CD4-positive, alpha-beta T cell treated with Interleukin-21 for 1 hour (primary cell): ENCODE results near the gene MAP4K1.
A peak's percentile ranks its signal among the peaks of the same experiment; 100 is the strongest.
"Not testable (repeated sequence)": the region's sequence is repeated elsewhere in the genome, so short reads cannot be mapped to it uniquely, and the experiment has no call there.

Source experiments
- DNase-seq: peaks from one replicate; pipeline ENCODE4 v3.0.0-alpha.2; 2020

The MAP4K1 gene

GRCh38 chr19:38650911-38651584 lies 33.3 kb upstream of the MAP4K1 start:
- no peak for DNase-seq

DNA sequence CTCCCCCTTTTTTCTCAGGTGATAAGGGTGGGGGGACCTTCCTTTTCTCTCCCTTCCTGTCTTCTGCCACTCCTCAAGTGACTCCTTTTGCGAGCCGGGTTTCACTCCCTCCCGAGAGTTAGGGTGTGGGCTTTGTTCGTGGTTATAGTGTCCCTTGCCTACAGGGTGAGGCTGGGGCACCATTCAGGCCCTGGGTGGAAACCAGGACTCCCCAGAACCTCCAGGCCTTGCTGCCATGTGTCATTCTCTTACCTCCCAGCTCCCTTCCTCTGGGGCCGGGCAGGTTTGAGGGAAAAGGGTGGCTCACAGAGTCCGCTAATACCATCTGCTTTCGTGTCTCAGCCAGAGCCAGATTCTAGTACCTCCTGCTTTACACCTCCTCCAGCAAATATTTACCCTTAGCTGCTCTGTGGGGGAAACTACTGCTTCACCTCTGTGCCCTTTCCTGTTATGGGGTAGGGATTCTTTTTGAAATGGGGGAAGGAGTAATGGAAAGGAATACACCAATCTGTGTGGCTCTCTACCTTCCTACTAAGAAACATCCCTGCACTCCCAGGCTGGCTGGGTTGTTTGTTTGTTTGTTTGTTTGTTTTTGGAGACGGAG lies 32.5 kb upstream of the MAP4K1 start:
- no peak for DNase-seq

DNA sequence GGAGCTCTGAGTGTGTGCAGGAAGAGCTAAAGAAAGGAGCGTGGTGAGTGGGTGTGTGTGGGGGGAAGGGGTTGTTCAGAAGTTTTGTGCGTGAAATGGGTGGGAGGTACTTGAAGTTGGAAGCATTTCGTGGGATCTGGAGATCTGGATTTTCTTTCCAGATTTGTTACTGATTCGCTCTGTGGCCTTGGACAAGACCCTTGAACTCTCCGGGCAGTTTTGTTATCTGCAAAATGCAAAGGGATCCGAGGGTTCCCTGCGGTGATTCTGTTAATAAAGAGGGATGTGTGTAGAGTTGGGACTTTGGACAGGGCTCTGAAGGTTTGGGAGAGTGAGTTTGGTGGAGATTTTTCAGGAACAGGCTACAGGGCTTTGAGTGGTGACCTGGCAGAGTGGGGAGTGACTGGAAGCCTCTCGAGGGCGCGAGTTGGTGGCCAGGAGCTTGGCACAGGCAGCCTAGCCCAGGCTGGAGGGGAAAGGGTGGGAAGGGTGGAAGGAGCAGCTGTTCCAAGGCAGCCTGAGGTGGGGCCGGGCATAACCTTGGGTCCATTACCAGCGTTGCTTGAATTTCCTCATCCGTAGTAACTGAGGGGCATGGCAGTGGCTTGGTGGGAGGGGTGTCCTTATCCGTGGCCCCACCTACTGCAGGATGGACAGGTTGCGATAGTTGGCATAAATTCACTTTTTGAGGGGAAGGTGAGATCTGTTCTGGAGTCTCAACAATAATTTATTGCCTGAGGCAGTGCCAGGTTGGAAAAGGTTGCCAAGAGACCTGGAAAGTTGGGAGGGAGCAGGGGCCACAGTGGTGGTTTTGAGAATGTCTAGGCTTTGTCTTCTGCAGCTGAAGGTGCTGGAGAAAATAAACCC lies 31.8 kb upstream of the MAP4K1 start:
- no peak for DNase-seq

DNA sequence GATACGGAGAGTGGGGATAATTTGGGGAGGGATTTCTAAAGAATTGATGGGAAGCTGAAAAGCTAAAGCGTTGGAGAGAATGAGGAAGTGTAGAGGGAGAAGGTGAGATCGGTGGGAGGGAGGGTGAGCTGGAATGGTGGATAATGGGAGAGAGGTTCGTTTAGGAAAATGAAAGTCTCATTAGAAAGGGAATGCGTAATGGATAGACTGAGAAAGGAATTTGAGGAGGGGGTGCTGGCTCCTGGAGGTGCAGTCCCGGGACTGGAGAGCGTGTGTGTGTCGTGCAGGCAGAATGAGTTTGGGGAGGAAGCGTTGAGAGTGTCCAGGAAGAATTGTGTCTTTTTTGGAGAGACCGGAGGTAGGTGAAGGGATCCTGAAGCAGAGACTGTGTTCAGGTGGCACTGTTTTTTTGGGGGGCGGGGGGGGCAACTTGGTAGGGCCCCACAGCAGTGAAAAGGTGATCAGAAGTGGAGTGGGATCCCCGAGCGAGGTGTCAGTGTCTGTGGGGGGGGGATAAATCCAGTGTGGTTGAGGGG lies 31.1 kb upstream of the MAP4K1 start:
- no peak for DNase-seq

DNA sequence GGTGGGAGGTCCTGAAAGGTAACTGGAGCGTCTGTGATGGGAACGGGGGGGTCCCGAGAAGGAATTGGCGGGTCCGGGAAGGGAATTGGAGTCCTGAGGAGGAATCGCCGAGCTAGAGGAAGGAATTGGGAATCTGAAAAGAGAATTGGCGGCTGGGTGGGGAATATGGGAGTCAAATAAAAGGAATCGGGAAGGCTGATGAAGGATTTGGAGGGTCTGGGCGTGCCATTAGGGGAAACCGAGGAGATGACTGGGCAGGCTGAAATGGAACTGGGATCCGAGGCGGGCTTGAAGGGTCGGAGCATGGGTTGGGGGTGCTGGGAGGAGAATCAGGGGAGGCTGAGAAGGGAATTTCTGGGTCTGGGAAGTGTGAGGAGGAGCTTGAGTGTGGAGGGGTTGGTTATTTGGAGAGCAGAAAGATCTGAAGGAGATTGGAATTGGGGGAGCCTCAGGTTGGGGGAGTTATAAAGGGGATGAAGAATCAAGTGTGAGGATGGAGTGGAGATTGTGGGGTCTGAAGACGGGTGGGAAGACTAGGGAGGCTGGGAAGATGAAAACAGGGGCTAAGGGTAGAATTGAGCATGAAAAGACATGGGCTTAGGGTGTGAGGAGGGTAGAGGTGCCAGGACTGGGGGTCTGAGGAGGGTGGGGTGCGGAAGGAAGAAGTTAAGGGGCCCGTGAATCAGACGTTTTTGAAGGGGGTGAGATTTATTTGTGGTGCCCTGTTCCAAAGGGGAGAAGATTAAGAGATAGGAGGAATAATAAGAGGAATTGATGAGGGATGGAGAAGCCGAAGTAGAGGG lies 30.4 kb upstream of the MAP4K1 start:
- DNase-seq = no peak

DNA sequence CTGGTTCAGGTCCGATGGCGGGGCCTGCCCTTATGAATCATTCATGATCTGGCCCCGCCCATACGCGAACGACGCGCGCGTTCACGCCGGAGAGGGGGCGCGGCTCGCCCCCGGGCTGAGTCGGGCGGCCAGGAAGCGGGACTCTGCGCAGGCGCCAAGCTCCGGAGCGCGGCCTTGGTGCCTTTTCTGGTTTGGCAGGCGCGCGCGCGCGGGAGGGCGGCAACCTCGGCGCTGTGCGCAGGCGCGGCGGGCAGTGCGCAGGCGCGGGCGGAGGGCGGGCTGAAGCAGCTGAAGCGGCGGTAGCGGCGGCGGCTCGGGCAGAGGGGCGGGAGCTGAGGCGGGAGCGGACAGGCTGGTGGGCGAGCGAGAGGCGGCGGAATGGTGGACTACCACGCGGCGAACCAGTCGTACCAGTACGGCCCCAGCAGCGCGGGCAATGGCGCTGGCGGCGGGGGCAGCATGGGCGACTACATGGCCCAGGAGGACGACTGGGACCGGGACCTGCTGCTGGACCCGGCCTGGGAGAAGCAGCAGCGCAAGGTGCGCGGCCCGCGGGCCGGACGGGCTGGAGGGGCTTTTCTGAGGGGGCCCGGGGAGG lies 29.7 kb upstream of the MAP4K1 start, which contains the start of gene ACTN4:
ACTN4 (plus strand) TSS at position 282 of the 598 bp plus-strand sequence; CDS start at position 379, 97 bp downstream.
- peak; percentile 100 for DNase-seq

GRCh38 chr19:38644719-38645118 lies 27.0 kb upstream of the MAP4K1 start:
- no peak for DNase-seq

- DNase-seq = no peak
Measured at GRCh38 chr19:38642176-38642575, 24.4 kb upstream of the MAP4K1 start.

DNA sequence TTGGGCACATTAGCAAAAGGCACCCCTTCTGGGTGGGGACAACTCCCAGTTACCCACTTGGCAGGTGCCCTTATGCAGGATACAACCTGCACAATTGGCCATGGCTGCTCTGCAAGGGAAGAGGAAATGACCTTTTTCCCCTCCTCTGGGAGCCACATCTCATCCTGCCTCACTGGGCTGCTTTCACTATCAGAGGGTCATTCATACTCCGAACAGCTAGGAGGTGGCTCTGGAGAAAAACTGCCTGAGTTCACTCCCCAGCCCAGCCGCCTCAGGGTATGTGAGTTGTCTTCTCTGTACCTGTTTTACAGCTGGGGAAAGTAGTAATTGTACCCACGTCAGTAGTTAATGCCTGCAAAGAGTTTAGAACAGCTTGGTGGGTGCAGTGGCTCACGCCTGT lies 22.6 kb upstream of the MAP4K1 start:
- DNase-seq = no peak

DNA sequence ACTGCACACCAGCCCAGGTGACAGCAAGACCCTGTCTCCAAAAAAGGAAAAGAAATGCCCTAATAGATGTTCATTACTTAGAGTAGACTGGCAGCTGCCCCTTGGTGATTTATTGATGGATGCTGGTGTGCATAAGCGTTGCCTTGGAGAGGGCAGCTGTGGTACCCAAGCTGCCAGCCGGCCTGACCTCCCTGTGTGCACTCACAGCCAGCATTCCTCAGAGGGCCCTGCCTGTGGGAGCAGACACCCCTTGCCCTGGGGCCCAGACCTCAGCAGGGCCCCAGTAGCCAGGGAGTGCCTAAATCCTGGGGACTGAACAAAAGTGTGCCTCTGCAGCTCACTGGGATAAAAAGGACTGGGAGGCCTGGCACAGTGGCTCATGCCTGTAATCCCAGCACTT lies 21.9 kb upstream of the MAP4K1 start:
- no peak for DNase-seq

GRCh38 chr19:38638461-38638860 lies 20.7 kb upstream of the MAP4K1 start:
- DNase-seq = no peak

DNA sequence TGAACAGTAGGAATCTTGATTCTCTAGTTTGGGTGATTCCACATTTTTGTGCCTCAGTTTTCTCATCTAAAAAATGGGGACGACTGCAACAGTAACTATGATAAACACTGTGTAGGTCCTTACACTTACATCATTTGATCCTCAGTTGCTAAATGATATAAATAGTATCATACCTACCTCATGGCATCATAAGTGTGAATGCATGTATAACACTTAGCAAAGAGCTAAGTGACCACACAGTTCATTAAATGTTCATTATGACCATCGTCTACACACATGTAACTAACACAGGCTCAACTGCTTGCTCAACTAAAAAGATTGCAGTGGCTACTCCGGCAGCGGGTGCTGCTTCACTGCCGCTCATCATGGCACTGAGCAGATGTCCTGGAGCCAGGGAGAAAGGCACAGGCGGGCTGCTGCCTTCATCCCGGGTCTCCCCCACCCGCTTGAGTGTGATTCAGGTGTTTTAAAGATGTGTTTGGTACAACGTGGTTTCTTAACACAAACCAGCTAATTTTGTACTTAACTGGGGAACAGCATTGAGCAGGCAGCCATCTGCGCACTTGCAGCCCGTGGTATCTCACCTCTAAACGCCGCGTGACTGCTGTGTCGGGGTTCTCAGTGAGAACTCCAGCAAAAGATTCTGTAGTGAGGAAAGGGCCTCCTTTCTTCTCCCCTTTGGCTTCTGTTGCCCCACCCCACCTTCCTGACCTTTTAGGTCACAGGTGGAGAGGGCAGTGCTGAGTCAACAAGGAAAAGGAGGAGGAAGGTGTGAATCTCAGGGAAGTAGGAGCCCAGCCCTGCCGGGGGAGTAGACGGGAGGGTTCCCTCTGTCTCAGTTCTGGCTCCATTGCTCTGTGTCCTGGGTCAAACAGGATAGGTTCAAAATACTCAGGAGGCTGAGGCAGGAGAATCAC lies 18.0 kb upstream of the MAP4K1 start:
- DNase-seq = no peak

GRCh38 chr19:38634757-38635482 lies 17.2 kb upstream of the MAP4K1 start:
- peak; percentile 76 for DNase-seq

GRCh38 chr19:38632476-38633213 lies 14.9 kb upstream of the MAP4K1 start:
- DNase-seq = no peak

DNA sequence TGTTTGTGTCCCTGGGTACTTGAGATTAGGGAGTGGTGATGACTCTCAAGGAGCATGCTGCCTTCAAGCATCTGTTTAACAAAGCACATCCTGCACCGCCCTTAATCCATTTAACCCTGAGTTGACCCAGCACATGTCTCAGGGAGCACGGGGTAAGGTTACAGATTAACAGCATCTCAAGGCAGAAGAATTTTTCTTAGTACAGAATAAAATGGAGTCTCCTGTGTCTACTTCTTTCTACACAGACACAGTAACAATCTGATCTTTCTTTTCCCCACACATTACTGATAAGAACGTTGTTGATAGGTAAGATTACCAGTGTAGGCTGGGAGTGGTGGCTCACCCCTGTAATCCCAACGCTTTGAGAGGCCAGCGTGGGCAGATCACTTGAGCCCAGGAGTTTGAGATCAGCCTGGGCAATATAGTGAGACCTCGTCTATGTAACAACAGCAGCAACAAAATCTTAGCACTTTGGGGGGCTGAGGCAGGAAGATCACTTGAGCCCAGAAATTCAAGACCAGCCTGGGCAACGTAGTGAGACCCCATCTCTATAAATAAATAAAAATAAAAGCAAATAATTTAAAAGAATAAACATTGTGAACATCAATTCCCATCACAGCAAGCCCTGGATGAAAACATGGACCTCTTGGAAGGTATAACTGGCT lies 14.2 kb upstream of the MAP4K1 start:
- not testable (repeated sequence) for DNase-seq

DNA sequence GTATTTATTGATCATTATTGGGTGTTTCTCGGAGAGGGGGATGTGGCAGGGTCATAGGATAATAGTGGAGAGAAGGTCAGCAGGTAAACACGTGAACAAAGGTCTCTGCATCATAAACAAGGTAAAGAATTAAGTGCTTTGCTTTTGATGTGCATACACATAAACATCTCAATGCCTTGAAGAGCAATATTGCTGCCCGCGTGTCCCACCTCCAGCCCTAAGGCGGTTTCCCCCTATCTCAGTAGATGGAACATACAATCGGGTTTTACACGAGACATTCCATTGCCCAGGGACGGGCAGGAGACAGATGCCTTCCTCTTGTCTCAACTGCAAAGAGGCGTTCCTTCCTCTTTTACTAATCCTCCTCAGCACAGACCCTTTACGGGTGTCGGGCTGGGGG lies 13.5 kb upstream of the MAP4K1 start:
- not testable (repeated sequence) for DNase-seq

- no peak for DNase-seq
Measured at GRCh38 chr19:38629568-38629967, 11.8 kb upstream of the MAP4K1 start.

DNA sequence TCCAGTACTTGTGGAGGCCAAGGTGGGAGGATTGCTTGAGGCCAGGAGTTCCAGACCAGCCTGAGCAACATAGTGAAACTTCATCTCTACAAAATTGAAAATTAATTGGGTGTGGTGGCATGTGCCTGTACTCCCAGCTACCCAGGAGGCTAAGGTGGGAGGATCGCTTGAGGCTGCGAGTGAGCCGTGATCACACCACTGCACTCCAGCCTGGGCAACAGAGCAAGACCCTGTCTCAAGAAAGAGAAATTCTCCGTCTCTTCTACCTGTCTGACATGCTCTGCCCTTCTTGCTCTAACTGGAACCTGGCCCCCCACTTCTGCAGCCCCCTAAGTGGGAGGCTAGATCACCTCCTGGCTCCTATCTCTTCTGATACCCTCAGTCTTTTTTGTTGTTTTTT lies 8.6 kb upstream of the MAP4K1 start:
- DNase-seq = no peak

- DNase-seq = no peak
Measured at GRCh38 chr19:38624822-38625221, 7.1 kb upstream of the MAP4K1 start.
